ENCODE measurements around the gene ZGPAT. TPM values are rescaled to one million over a fixed set of nuclear protein-coding genes. Genes with fewer than 3 reads are reported as not detected.
A peak's percentile ranks its signal among the peaks of the same experiment; 100 is the strongest.

ZGPAT gene
- total and polyA plus RNA-seq, 2 donors (not counting 3 experiments of a cell fraction or from before 2014, with no cell fraction given) = 23.1 to 29.3 TPM

GRCh38 chr20:63777614-63778013 is 69.8 kb downstream of the ZGPAT start:
- H2AFZ ChIP-seq (ENCODE audit: low read depth, low read length) = no peak overlapping the region
- CTCF ChIA-PET = interaction anchor here (1.1 to 1.8 kb wide), 3 partner anchors 8 to 196 kb away, joined by 4 to 5 read pairs (median 4); no protein-coding TSS in a partner anchor
- no peak for DNase-seq (ENCODE audit: low read depth, low spot score)
- no TSS peak for BruUV-seq (replicated peaks)
- intact Hi-C loops (cut with micrococcal nuclease) (no loop called here), dilution Hi-C loops (cut with MboI; ENCODE audit: extremely low pct_ligation_motif_present, low sequenced_read_pairs) (no loop called here)
- no peak for FAIRE-seq
- no peak overlapping the region for H3K4me3 ChIP-seq (replicated peaks in 1 of 3; ENCODE audit: insufficient read depth in 1 of 3, low read depth in 1 of 3, low read length in 3 of 3)
- no peaks in the 10 kb centered on the region for H3K27me3 ChIP-seq (ENCODE audit: control insufficient read depth in 2 of 2, insufficient read depth in 2 of 2, low read length in 2 of 2)
- H3K4me1 ChIP-seq (ENCODE audit: control insufficient read depth, extremely low read depth, insufficient read depth, low read length) = peaks cover 6% of the 10 kb centered on the region
- no peaks in the 10 kb centered on the region for H3K79me2 ChIP-seq (ENCODE audit: control insufficient read depth, insufficient read depth, low read length)
- POLR2A ChIA-PET = no interaction called here
- H3K36me3 ChIP-seq (ENCODE audit: control insufficient read depth in 2 of 2, extremely low read depth in 1 of 2, insufficient read depth in 2 of 2, low read length in 2 of 2) = no peaks in the 10 kb centered on the region
- no peaks in the 10 kb centered on the region for H3K9me1 ChIP-seq (replicated peaks; ENCODE audit: control insufficient read depth, extremely low read depth, insufficient read depth, low read length)
- TF ChIP-seq MAX (IDR thresholded peaks at IDR 0.05; ENCODE audit: insufficient read depth, insufficient read length) (no peak), POLR2AphosphoS5 (IDR thresholded peaks at IDR 0.05; ENCODE audit: insufficient read depth, low read depth, low read length) (no peak)
- no peaks in the 10 kb centered on the region for H4K20me1 ChIP-seq (replicated peaks; ENCODE audit: control insufficient read depth, extremely low read depth, insufficient read depth, low read length)
- H3K27ac ChIP-seq (ENCODE audit: insufficient read depth, low read depth, low read length) = no peak overlapping the region
- no peak overlapping the region for H3K4me2 ChIP-seq (ENCODE audit: insufficient read depth, low read length)
- no peak overlapping the region for H3K9ac ChIP-seq (replicated peaks; ENCODE audit: extremely low read depth, insufficient read depth, low read length)
- no peaks in the 10 kb centered on the region for H3K9me3 ChIP-seq (replicated peaks; ENCODE audit: control insufficient read depth, insufficient read depth, low read length)

GRCh38 chr20:63778034-63778752 is 70.4 kb downstream of the ZGPAT start:
- CTCF ChIA-PET = interaction anchor here (1.1 to 1.8 kb wide), 5 partner anchors 8 to 202 kb away, joined by 3 to 5 read pairs (median 4); partner anchors contain the start of gene PRPF6
- Histone ChIP-seq H3K4me2 (ENCODE audit: insufficient read depth, low read length) (no peak overlapping the region), H3K4me1 (ENCODE audit: control insufficient read depth, extremely low read depth, insufficient read depth, low read length) (peaks cover 6% of the 10 kb centered on the region), H3K9me1 (replicated peaks; ENCODE audit: control insufficient read depth, extremely low read depth, insufficient read depth, low read length) (no peaks in the 10 kb centered on the region), H2AFZ (ENCODE audit: low read depth, low read length) (no peak overlapping the region), H3K4me3 (replicated peaks in 1 of 3; ENCODE audit: insufficient read depth in 1 of 3, low read depth in 1 of 3, low read length in 3 of 3) (no peak overlapping the region), H3K27me3 (ENCODE audit: control insufficient read depth in 2 of 2, insufficient read depth in 2 of 2, low read length in 2 of 2) (no peaks in the 10 kb centered on the region), H3K9me3 (replicated peaks; ENCODE audit: control insufficient read depth, insufficient read depth, low read length) (no peaks in the 10 kb centered on the region), H3K9ac (replicated peaks; ENCODE audit: extremely low read depth, insufficient read depth, low read length) (no peak overlapping the region), H3K79me2 (ENCODE audit: control insufficient read depth, insufficient read depth, low read length) (no peaks in the 10 kb centered on the region), H3K36me3 (ENCODE audit: control insufficient read depth in 2 of 2, extremely low read depth in 1 of 2, insufficient read depth in 2 of 2, low read length in 2 of 2) (no peaks in the 10 kb centered on the region), H3K27ac (ENCODE audit: insufficient read depth, low read depth, low read length) (no peak overlapping the region), H4K20me1 (replicated peaks; ENCODE audit: control insufficient read depth, extremely low read depth, insufficient read depth, low read length) (no peaks in the 10 kb centered on the region)
- DNase-seq (ENCODE audit: low read depth, low spot score) (no peak), FAIRE-seq (peak; percentile 82)
- intact Hi-C loops (cut with micrococcal nuclease) = no loop called here
- dilution Hi-C loops (cut with MboI; ENCODE audit: extremely low pct_ligation_motif_present, low sequenced_read_pairs) = no loop called here
- POLR2A ChIA-PET = no interaction called here
- TF ChIP-seq GATA2 (IDR thresholded peaks at IDR 0.05; ENCODE audit: insufficient read depth, insufficient read length, low read depth, low read length) (no peak), MAX (IDR thresholded peaks at IDR 0.05; ENCODE audit: insufficient read depth, insufficient read length) (no peak), MYC (IDR thresholded peaks at IDR 0.05; ENCODE audit: low read depth, low read length) (no peak), FOS (IDR thresholded peaks at IDR 0.05; ENCODE audit: borderline replicate concordance, insufficient read depth, low read length) (no peak), POLR2A (IDR thresholded peaks at IDR 0.05; ENCODE audit: low read depth, low read length) (no peak), JUN (IDR thresholded peaks at IDR 0.05; ENCODE audit: borderline replicate concordance, insufficient read depth, insufficient read length, low read depth) (no peak), EZH2 (IDR thresholded peaks at IDR 0.05; ENCODE audit: borderline replicate concordance, low read depth, low read length, severe bottlenecking) (no peak), POLR2AphosphoS5 (IDR thresholded peaks at IDR 0.05; ENCODE audit: insufficient read depth, low read depth, low read length) (no peak)
- TF ChIP-seq, protein P1, sequence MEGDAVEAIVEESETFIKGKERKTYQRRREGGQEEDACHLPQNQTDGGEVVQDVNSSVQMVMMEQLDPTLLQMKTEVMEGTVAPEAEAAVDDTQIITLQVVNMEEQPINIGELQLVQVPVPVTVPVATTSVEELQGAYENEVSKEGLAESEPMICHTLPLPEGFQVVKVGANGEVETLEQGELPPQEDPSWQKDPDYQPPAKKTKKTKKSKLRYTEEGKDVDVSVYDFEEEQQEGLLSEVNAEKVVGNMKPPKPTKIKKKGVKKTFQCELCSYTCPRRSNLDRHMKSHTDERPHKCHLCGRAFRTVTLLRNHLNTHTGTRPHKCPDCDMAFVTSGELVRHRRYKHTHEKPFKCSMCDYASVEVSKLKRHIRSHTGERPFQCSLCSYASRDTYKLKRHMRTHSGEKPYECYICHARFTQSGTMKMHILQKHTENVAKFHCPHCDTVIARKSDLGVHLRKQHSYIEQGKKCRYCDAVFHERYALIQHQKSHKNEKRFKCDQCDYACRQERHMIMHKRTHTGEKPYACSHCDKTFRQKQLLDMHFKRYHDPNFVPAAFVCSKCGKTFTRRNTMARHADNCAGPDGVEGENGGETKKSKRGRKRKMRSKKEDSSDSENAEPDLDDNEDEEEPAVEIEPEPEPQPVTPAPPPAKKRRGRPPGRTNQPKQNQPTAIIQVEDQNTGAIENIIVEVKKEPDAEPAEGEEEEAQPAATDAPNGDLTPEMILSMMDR (IDR thresholded peaks at IDR 0.05; ENCODE audit: extremely low read depth in 1 of 2, insufficient read depth in 1 of 2, low read depth in 1 of 2, low read length in 2 of 2) = no peak
- BruUV-seq (replicated peaks) = no TSS peak
